HG03469 (cell line): ENCODE results near the gene NUDCD3.

Experiments
- ATAC-seq: cut with Tn5 transposase; IDR thresholded peaks from one replicate; pipeline ENCODE4 v1.9.1; 2021; ENCODE audit warnings: mild to moderate bottlenecking, moderate library complexity, moderate number of reproducible peaks; ENCODE audit not compliant: unreplicated experiment

Gene NUDCD3

DNA sequence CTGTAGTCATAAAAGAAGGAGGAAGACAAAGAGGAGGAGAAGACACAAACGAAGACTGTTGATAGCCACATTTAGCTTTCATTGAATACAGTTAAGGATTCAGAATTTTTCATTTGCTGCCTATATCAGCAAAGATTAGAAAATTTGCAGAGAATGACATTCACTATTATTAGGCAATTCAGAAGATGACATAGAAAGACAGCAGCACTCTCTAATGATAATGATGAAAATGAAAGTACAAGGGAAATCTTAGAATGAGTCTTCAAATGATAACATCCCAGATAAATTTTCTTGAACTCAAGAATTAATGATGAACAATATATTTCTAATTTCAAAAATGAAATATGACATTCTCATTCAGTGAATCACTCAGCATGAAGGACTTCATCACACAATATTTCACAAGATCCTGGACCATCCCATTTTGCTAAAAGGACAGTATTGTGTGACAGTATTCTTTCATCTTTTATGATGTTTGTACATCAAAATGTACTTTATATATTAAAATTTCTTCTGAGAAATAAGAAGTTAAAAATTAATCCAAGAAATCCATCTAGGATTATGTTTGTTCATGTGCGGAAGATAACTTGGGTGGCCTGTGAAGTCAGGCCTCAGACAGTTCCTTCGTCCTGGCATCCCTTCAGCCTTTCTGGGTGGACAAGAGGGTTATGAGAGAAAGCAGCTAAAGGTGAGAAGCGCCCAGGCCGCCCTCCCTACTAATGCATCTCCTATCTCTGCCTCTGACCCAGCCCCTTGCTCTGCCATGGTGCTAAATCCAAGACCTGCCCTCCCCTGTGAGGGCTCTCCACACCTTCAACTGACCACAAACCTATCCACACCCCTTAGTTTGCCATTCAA, 117.7 kb downstream of the NUDCD3 start:
- ATAC-seq = no peak

GRCh38 chr7:44368885-44369284, 121.6 kb downstream of the NUDCD3 start:
- ATAC-seq = no peak

- no peak for ATAC-seq
Observed at GRCh38 chr7:44368455-44368854, 122.0 kb downstream of the NUDCD3 start.

GRCh38 chr7:44367475-44368043, 122.9 kb downstream of the NUDCD3 start:
- ATAC-seq = no peak

- no peak for ATAC-seq
Observed at GRCh38 chr7:44366986-44367385, 123.5 kb downstream of the NUDCD3 start.

- ATAC-seq = no peak
Observed at GRCh38 chr7:44353668-44354067, 136.8 kb downstream of the NUDCD3 start.

GRCh38 chr7:44348851-44349781, 141.3 kb downstream of the NUDCD3 start:
- ATAC-seq = no peak

- no peak for ATAC-seq
Observed at GRCh38 chr7:44348300-44348699, 142.2 kb downstream of the NUDCD3 start.

DNA sequence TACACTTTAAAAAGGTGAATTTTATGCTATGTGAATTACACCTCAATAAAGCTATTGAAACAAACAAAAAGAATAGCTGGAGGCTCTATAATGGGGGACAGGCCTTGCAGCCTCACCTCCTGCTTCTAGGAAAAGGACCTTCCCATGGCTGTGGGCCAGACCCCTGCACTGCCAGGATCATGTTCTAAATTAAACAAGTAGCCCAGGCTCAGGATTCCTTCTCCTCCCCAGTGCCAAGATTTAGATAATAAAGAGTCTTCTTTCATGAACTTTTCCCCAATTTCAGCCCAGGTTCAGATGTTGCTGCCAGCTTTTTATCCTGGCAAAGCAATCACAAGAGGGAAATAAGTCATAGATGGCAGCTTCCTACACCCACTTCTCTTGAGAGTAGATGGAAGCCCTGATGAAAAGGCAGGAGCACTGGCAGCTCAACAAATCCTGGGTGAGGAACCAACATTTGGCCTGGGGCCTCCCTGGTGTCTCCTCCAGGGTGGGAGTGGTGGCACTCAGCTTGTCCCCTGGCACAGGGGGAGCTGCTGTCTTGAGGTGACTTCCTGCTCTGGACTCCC, 142.8 kb downstream of the NUDCD3 start:
- ATAC-seq = no peak

GRCh38 chr7:44346063-44346462, 144.4 kb downstream of the NUDCD3 start:
- no peak for ATAC-seq

DNA sequence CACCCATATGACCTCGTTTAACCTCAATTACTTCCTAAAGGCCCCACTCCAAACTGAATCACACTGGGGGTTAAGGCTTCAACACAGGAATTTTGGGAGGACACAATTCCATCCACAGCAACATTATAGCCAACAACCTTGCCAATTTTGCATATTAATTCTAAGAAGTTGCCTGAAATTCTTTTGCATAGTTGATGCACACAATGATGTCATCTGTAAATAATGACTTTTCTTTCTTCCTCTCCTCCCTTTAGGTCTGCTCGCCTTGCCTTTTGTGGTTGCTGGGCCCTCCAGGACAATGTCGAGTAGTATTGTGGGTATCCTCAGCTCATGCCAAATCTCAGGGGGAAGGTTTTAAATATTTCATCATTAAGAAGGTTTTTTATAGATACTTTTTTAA, 149.1 kb downstream of the NUDCD3 start:
- ATAC-seq = no peak

DNA sequence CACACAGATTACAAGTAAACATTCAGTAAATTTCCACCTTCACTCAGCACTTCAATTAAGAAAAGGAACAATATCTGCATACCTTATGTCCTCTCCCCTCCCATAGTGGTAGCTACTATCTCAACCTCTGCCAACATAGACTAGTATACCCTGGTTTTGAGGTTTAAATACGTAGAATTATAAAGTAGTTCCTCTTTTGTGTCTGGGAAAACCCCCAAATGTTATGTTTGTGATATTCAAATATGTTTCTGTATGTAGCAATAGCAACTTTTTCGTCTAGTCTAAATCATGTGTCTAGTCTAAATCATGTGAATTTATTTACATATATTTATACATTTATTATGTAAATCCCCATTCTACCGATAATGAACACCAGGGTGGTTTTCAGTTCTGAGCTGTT, 151.9 kb downstream of the NUDCD3 start:
- ATAC-seq = peak; percentile 63

GRCh38 chr7:44336491-44336890, 154.0 kb downstream of the NUDCD3 start:
- no peak for ATAC-seq

DNA sequence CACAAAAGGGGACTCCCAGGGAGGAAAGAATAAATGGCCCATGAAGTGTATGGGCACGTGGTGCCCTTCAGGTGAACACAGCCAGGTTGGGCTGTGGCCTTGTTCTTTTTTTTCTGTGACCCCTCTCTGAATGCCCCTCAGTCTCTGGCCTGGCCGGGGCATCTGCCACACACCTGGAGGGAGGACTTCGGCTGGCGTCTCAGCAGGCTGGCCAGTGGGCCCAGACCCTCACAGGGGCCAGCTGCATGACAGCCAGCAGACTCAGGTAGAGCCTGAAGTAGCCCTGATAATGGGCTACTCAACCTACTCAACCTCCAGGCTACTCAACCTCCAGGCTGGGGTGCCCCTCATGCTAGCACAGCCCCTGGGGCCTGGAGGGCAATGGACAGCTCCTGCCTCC, 155.3 kb downstream of the NUDCD3 start:
- ATAC-seq = no peak

DNA sequence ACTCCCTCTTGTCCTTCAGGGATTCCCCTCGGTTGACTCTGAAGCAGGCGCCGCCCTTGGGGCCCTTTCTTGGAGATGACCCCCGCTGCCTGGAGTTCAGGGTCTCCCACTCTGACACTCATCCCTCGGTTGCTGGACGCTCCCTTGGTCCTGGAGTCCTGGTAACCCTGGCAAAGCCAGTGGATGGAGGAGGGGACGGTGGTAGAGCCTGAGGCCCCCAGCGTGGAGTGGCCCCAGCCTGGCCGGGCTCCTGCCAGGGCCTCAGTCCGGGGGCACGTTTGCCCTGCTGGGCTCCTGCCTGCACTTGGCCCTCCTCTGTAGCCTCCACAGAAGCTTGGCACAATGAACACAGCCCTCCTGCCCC, 155.7 kb downstream of the NUDCD3 start:
- ATAC-seq = no peak

DNA sequence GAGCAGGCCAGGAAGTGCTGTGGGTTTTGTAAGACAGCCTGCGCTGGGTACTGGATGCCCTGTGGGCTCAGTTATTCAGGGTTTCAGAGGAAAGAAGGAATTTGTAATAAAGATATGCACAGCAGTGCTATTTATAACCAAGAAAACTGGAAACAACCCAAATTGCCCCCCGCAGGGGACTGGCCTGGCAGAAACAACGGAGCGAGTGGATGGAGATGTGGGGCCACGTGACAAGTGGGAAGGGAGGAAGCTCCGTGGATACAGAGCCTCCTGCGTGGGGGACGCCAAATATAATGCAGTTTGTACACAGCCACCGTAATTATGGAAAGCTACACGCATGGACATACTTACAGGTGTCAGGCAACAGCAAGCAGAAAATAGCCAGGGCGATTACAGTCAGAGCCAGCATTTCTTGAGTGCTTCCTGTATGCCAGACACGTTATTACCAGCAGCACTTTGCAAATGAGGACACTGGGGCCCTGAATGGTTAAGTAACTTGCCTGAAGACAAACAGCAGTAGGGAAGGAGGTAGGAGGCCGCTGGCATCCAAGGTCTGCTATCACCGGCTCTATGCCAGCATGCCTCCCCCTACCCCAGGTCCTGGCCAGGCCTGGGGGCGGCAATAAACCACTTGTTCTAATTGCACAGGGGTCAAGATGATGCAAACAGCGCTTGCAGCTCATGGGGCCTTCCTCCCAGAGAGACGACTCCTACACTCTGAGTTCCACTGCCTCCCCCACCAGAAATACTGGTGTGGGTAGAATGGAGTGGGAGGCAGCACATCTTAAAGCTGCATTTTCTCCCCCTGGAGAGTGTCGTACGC, 156.3 kb downstream of the NUDCD3 start:
- no peak for ATAC-seq

DNA sequence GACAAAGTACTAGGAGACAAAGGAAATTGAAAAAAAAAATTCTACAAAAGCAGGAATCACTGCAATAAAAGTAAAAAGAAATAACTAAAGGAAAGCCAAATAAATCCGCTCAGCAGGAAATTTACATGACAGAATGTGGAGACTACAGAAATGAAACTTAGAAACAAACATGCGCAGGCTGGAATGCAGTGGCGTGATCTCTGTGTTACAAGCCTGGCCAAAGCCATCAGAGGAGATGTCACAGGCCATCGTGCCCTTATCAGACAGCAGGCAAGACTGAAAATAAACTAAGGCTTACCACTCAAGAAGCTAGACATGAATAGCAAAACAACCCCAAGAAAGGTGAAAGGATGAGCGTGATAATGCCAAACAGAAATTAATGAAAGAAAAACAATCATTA, 158.8 kb downstream of the NUDCD3 start:
- no peak for ATAC-seq

DNA sequence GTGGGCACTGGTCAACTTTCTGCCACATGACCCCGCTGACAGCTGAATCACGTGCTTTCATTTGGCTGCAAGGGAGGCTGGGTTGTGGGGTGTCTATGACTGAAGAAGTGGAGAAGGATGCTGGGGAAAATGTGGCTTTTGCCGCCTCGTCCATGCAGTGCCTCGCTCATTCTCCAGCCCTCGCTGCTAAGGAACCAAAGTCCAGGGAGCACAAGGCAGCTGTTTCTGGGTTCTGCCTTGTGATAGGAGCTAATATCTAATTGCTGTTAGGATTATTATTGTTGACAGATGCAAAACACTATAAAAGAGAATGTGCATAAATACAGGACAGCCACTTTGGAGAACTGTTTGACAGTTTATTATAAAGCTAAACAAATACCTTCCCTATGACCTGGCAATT, 160.1 kb downstream of the NUDCD3 start:
- no peak for ATAC-seq

DNA sequence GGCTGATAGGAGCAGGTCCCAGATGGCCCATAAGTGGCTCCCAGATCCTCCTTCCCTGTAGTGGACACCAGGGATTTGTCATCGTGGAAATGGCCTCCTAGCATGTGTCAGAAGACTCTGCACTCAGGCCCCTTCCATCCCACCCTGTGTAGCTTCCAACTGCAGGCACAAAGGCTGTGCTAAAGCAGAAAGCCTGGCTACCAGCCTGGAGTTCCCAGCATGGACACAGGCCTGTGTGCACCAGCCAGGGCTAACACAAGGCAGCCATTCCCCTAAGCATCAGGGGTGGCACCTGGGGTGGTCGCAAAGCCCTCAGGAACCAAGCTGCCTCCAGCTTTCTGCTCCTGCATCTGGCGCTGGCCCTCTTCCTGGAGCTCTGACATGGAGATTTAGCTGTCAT, 160.6 kb downstream of the NUDCD3 start:
- no peak for ATAC-seq
